ENCODE results near the gene PCNT.
"Not testable (repeated sequence)": the region's sequence is repeated elsewhere in the genome, so short reads cannot be mapped to it uniquely, and the experiment has no call there.

PCNT gene

DNA sequence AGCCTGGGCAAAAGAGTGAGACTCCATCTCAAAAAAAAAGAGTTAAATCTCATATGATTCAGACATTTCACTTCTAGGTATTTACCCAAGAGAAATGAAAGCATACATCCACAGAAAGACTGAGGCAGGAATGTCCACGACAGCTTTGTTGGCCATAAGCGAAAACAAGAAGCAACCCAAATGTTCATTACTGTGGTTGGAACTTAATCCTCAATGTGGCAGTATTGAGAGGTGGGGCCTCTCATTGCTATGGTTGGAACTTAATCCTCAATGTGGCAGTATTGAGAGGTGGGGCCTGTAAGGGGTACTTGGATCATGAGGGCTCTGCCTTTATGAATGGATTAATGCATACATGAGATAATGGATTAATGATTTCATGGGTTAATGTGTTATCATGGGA lies 15.5 kb upstream of the PCNT start:
- no peak for DNase-seq (ENCODE audit: low read depth in 3 of 3)

DNA sequence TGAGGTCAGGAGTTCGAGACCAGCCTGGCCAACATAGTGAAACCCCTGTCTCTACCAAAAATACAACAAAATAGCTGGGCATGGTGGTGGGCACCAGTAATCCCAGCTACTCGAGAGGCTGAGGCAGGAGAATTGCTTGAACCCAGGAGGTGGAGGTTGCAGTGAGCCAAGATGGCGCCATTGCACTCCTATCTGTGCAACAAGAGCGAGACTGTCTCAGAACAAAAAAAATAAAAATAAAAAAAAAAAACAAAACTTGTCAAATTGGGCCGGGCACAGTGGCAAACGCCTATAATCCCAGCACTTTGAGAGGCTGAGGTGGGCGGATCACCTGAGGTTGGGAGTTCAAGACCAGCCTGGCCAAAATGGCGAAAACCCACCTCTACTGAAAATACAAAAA lies 13.7 kb upstream of the PCNT start:
- DNase-seq (ENCODE audit: low read depth in 3 of 3), result not testable (repeated sequence)

DNA sequence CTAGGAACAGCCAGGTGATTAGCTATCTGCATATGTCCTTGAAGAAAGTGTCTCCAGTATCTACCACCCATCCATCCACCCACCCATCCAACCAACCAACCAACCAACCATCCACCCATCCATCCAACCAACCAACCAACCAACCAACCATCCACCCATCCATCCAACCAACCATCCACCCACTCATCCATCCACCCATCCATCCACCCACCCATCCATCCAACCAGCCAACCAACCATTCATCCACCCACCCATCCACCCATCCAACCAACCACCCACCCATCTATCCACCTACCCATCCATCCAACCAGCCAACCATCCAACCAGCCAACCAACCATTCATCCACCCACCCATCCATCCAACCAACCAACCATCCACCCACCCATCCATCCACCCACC lies 12.4 kb upstream of the PCNT start:
- DNase-seq (ENCODE audit: low read depth in 3 of 3), result no peak

DNA sequence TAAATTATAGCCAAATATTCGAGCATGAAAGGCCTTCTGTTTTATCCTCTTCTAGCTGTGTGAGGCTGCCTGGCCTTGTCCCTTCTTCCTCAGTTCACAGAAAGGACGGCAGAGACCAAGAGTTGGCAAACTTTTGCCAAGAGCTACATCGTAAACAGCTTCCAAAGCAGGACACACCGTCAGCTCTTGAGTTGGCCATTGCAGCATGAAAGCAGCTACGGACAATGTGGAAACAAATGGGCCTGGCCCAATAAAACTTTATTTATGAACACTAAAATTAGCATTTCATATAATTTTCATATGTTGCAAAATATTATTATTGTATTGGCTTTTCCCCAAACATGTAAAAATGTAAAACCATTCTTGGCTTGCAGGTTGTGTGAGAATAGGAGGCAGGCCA lies 11.0 kb upstream of the PCNT start:
- no peak for DNase-seq (ENCODE audit: low read depth in 3 of 3)

DNA sequence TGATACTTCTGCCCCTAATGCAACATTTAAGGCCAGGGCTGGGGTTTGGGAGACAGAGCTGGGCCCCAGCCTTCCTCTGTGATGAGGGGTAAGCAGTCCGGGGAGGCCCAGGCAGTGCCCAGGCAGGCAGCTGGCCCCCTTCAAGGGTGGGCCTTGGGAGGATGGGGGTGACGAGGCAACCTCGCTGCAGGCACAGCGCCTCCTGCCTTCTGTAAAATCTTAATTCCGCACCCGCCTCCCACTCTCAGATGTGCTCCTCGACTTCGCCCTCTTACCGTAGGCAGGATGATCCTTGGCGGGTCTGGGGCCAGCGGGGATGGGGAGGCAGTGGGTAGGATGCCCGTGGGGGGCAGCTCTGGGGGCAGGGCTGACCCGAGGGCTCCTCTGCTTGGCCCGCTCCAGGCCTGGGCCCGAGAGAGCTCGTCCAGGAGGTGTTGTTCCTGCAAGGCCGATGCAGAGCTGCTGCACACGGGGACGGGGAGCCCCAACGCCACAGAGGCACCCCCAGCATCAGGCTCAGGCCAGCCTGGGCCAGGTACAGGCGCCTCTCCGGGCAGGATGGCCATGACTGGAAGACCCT lies 9.4 kb upstream of the PCNT start:
- no peak for DNase-seq (ENCODE audit: low read depth in 3 of 3)

DNA sequence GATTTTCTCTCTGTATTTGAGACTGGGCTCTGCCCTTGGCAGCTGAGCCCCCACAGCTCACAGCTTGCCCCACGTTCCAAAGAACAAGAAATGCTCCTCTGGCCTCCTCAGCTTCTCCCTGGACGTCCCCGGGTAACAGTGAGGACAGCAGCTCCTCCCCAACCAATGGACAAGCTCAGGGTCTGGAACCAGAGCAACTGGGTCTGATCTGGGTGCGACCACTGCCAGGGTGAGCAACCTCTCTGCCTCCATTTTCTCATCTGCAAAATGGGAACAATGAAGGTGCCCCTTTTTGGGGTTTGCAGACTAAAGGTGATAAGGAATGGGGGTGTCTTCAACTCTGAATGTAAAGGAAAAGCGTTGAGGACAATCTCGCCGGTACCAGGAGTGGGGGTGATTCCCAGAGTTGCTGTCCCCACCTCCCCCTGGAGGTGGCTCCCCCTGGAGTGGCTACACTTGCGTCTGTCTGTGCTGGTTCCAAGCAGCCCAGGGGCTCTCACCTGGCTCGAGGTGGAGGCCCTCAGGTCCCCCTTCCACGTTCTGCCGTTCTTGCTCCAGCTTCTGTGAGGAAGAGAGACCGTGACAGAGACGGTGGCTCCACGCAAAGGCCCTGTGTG lies 7.1 kb upstream of the PCNT start:
- no peak for DNase-seq (ENCODE audit: low read depth in 3 of 3)

DNA sequence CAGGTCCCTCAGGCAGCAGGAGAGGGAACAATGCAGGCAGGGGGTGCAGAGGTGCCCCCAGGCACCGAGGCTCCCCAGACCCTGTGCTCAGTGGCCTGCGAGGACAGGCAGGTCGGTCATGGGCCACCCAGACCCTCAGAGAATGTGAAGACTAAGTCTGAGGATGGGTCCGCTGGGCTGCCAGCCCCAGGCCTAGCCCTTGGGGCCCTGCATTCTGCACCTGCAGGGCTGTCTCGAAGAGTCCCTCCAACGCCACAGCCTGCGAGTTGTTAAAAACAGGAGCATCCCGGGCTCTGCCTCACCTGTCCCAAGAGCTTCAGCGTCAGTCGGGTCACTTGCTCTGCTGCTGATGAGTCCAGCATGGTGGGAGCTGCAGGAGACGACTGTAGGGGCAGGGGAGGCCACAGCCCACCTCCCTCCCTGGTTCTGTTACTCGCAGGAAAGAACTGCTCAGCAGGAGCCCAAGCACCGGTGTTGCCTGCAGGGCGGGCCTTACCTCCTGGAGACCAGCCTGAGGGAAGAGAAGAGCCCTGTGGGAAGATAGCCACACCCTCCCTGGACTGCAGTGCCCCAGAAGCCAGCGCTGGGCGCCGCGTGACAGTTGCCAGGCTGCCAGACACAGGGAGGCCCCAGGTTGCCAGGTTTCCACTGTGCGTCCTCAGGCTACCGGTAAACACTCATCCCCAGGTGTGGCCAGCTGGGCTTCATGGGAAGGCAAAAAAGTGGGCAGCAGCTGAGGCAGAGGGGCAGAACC lies 6.1 kb upstream of the PCNT start:
- no peak for DNase-seq (ENCODE audit: low read depth in 3 of 3)

DNA sequence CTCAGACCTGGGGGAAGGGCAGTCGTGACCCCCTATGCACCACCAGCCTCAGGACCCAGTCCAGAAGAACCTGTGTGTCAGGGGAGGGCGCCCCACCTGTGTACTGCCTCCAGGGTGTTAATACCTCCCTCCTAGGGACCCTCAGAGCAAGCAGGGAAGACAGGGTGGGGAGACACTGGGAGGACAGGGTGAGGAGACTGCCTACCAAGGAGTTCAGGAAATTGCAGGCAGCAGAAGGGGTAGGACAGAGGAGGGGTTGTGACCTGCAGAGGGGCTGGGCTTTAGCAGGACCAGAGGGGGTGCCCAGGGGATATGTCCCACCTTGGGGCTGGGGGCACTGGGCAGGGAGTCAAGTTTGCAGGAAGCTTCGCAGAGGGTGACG lies 5.5 kb upstream of the PCNT start:
- DNase-seq (ENCODE audit: low read depth in 3 of 3), result no peak

DNA sequence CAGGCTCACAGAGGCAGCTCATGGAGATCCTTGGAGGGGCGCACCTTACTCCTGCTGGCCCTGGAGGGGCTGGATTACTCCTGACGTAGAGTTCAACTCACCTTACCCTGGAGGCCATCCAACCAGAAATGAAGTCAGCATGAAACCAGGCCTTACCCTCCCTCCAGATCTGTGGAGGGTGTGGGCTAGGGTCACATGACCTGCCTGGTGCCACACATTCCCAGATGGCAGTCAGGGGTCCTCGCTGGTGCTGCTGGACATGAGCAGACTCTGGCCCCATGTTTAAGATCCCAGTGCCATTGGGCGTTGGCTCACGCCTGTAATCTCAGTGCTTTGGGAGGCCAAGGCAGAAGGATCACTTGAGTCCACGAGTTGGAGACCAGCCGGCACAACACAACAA lies 4.8 kb upstream of the PCNT start:
- DNase-seq (ENCODE audit: low read depth in 3 of 3), result no peak

DNA sequence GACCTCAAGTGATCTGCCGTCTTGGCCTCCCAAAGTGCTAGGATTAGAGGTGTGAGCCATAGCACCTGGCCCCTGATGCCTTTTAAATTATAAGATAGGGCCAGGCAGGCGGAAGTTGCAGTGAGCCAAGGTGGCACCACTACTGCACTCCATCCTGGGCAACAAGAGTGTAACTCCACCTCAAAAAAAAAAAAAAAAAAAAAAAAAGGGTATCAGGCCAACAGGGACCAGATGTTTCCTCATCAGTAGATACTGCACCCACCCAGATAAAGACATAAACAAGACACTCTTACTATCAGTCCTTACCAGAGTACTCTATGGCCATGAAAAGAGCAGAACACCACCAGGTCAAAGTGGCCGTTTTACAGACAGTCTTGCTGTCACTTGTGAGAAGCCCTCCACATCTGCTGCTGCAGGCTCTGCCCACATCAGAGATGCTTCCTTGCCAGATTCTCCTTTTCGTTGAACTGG lies 3.6 kb upstream of the PCNT start:
- DNase-seq (ENCODE audit: low read depth in 3 of 3), result no peak

DNA sequence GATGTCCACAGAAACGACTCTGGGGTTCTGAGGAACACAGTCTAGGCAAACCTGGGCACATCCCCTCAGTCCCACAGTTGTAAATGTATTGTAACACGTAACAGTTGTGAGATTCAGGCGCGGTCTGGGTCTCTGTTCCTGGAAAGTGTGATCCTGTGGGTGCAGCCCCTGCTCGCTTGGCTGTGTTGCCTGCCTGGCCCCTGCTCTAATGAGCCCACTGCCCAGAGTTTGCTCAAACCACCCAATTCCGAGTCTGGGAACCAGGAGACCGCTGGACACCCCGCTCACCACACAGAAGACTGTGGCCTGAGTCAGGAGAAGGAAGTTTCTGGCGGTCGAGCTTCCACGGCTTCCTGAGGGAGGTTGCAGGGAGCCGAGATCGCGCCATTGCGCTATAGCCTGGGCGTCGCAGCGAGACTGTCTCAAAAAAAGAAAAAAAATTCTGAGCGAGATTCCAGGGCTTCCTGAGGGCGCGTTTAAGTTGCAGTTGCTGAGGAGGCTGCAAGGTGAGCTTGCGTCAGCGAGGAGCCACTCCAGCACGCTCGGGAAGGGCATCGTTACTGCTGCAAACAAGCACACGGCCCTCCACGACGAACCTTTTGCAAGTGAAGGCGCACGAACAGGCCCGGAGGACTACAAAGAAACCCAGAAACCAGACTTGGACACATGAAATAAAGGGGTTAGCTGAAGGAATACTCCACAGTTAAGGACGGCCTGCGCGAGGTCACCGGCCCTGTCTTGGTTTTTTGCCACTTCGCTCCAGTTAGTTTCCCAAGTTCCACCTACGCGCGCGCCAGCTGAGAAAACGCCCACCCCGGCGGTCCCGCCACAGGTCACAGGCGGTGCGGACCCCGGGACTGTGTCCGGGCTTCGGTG lies 1.4 kb upstream of the PCNT start:
- DNase-seq (ENCODE audit: low read depth in 3 of 3), result peak in 2 of 3 donors; percentile 7 to 17

DNA sequence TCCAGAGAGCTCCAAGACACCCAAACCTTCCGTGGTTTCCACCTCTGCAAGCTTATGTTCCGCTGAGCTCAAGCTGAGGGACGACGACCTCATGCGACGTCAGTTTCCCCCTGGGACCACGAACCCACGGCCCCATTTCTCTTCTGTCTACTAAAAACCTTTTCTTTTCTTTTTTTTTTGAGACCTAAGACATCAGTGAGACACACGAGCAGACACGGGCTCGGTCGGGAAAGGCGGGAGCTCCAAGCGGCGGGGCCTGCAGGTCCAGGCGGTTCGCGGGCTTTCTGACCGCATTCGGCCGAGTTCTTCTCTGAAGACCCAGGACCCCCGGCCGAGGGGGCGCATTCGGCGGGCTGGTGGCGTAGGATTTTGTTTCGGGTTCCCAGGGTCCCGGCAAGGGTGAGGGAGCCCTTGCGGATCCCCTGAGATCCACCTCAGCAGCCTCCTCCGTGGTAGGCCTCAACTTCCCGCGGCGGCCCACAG lies 688 bp upstream of the PCNT start:
- DNase-seq (ENCODE audit: low read depth in 3 of 3), result peak in 1 of 3 donors; percentile 19

DNA sequence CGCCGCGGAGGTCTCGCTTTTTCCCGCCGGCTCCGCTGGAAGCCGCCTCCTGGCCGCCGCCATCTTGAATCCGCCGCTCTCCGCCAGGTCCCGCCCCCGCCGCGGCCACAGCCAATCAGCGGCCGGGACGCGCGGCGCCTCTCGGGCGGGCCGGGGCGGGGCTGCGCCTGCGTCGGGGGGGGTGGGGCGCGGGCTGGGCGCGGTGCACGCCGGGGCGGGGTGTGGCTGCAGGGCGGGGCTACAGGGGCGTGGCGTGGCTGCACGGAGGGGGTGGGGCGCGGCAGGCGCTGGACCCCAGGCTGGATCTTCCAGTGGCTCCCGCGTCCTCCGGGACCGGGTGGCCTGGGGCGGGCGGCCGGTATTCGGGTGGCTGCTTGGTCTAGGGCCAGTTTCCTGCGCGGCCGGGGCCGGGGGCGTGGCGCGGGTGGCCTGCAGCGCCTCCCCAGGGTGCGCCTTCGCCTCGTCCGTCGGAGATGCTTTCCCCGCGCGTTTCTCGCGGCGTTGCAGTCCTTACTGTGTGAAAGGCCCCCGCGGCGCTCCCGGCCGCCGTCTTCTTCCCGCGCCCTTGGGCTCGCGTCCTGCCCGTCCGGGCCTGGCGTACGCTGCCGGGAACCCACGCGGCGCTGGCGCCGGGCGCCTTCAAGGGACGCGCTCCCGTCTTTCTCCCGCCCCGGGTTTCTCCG lies 575 bp downstream of the PCNT start:
- DNase-seq (ENCODE audit: low read depth in 3 of 3), result peak; percentile 70 to 89 (median 80)

DNA sequence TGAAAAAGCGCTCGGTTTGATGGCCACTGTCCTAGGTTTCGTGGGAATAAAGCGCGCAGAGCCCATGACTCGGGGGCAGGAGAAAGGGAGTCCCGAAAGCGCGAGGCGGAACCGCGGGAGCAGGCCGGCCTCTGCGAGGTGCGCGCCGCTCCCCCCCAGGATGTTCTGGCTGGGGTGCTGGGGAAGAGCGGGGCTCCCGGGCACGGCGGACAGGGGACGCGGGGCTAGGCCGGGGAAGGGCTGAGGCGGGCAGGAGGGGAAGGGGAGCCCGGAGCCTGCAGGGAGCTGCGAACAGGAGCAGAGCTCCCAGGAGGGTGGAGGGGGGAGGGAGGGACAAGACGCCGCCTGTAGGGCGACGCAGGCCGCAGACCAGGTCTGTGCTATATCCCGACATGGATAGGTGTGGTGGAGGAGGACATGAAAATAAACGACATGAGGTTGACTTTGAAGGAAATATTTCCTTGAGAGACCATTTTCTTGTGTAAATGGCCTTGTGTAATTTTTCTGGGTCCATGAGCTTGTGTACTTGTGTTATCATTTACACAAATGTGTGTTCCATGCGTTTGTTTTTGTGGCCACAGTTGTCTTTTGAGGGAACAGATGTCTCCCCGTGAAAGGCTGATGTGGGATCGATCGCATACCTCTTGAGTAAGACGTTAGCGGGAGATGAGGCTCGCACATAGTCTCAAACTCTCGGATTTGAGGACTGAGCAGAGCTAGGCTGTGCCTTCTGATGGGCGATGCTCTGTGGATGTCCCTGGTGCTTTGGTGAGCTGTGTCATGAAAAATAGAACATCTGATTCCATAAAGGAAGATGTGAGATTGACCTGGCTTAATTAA lies 1.3 kb downstream of the PCNT start:
- peak in 2 of 3 donors; percentile 14 to 28 for DNase-seq (ENCODE audit: low read depth in 3 of 3)

DNA sequence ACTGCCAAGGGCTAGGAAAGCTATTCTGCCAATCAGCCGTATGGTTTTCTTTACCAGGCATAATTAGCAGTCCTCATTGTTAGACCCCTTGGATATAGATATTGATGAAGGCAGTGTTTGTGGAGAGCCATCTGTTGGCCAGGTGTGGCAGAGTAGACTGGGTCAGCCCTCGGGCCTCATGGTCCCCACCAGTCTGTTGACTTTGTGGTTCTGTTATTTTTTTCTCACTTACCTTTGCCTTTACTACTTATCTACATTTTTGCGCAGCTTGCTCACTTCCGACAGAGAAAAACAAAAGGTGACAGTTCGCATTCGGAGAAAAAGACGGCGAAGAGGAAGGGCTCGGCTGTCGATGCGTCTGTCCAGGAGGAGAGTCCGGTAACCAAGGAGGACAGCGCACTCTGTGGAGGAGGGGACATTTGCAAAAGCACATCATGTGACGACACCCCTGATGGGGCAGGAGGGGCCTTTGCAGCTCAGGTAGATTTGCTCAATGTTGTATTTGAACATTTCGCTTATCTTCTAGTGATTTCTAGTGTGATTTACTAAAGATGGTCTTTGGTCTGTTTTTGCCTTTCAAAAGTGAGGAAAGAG lies 2.3 kb downstream of the PCNT start:
- no peak for DNase-seq (ENCODE audit: low read depth in 3 of 3)

DNA sequence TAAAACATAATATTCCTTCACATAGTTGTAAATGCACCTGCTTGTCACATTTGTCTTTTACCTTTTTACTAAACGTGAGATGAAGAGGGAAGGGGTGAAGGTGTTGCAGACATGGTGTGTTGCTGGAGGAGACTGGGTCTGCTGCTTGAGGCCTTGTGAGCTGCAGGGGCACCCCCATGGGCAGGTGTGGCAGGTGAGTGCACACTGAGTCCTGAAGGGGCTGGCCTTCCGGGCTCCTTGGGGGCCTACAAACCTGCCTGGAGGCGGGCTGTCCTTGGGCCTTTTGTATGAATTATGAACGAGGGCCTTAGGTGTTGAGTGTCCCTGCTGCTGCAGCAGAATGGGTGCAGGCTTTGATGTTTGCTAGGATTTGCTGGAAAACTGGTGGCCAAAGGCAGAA lies 3.8 kb downstream of the PCNT start:
- DNase-seq (ENCODE audit: low read depth in 3 of 3), result no peak

DNA sequence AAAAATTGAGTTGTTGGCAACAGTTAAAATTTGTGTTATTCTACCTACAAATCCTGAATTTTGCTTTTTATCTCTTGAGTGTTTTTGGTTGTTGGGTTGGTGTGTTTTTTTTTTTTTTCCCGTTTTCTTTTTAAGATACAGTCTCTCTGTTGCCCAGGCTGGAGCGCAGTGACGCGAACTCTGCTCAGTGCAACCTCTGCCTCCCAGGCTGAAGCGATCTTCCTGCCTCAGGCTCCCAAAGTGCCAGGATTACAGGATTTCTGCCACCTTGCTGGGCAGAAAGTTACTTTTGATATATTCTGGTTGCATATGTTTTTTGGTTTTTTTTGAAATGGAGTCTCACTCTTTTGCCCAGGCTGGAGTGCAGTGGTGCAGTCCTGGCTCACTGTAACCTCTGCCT lies 4.2 kb downstream of the PCNT start:
- no peak for DNase-seq (ENCODE audit: low read depth in 3 of 3)

DNA sequence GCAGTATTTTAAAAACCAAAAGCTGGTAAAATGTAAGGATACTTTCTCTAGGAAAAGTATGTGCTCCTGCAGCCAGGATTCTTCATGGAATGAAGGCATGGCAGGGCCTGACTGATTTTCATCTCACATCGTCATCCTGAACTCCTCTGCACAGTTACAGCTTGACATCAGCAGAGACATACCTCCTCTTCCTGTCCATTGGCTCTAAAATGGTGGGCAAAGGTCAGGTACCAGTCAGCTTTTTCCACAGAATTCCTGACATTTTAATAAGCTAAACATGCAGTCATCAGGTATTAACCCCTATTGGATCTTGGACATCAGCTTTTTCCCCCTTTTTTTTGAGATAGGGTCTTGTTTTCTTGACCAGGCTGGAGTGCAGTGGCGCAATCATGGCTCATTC lies 5.8 kb downstream of the PCNT start:
- DNase-seq (ENCODE audit: low read depth in 3 of 3), result no peak

DNA sequence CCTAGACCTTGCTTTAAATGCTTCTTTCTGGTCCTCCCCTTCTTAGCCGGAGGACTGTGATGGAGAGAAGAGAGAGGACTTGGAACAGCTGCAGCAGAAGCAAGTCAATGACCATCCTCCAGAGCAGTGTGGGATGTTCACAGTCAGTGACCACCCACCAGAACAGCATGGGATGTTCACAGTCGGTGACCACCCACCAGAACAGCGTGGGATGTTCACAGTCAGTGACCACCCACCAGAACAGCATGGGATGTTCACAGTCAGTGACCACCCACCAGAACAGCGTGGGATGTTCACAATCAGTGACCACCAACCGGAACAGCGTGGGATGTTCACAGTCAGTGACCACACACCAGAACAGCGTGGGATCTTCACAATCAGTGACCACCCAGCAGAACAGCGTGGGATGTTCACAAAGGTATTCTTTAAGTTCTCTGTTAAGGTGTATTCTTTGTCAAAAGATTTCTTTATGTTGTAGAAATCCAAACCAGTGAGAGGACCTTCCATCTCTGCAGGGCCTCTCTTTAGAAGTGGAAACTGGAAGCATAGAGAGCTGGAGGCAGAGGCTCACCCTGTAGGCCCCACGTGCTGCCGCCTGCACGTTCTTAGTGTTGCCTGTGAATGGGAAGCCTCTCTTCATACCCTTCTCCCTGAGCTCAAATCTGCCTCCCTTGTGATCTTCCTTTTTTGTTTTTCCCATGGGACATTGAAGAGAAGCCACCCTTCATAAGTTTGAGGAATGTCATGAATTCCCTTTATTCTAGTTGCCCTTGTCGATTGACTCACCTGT lies 10.6 kb downstream of the PCNT start:
- DNase-seq (ENCODE audit: low read depth in 3 of 3), result no peak
